ENCODE results near the gene MBD6. TPM values are rescaled to one million over a fixed set of nuclear protein-coding genes. Genes with fewer than 3 reads are reported as not detected.

MBD6 gene
- polyA plus RNA-seq, 3 donors: 2.4 to 47.7 (median 2.6) TPM

GRCh38 chr12:57496822-57497221, 25.8 kb upstream of the MBD6 start:
- Histone ChIP-seq H2AFZ (ENCODE audit: insufficient read depth, low read depth, low read length, poor library complexity, severe bottlenecking) (no peak overlapping the region), H3K9me3 (replicated peaks in 1 of 2; ENCODE audit: control insufficient read depth in 1 of 2, insufficient read depth in 1 of 2, low read length in 2 of 2) (no peaks in the 10 kb centered on the region), H4K20me1 (ENCODE audit: insufficient read depth, low read length) (peaks cover 17% of the 10 kb centered on the region), H3K36me3 (replicated peaks in 1 of 2; ENCODE audit: control insufficient read depth in 1 of 2, insufficient read depth in 2 of 2, low read length in 2 of 2) (peaks cover 50 to 70% of the 10 kb centered on the region in 2 donors), H3K27ac (ENCODE audit: low read depth in 1 of 2, low read length in 2 of 2) (no peak overlapping the region), H3K4me3 (replicated peaks in 1 of 3; ENCODE audit: low read depth in 2 of 3, low read length in 3 of 3) (no peak overlapping the region), H3K27me3 (ENCODE audit: control insufficient read depth in 2 of 2, insufficient read depth in 2 of 2, low read length in 2 of 2) (no peaks in the 10 kb centered on the region), H3K79me2 (ENCODE audit: insufficient read depth, low read length) (no peaks in the 10 kb centered on the region), H3K4me1 (ENCODE audit: control insufficient read depth in 1 of 2, insufficient read depth in 2 of 2, low read length in 2 of 2) (no peaks in the 10 kb centered on the region), H3K9ac (ENCODE audit: insufficient read depth, low read length, poor library complexity, severe bottlenecking) (no peak overlapping the region), H3K4me2 (replicated peaks; ENCODE audit: extremely low read depth, low read length, poor library complexity, severe bottlenecking) (no peak overlapping the region)
- DNase-seq: no peak
- H3K9me3 Mint-ChIP-seq: peaks cover 0 to 3% (median 0%) of the 10 kb centered on the region in 7 donors
- no peaks in the 10 kb centered on the region for H3K4me1 Mint-ChIP-seq
- no peak for TF ChIP-seq CTCF (IDR thresholded peaks at IDR 0.05)
- intact Hi-C loops (cut with micrococcal nuclease): no loop called here
- H3K27ac Mint-ChIP-seq: no peak overlapping the region
- H3K36me3 Mint-ChIP-seq: peaks cover 64 to 90% of the 10 kb centered on the region in 2 donors
- H3K4me3 Mint-ChIP-seq: no peak overlapping the region
- H3K27me3 Mint-ChIP-seq (ENCODE audit: low read depth in 3 of 3): peaks cover 0 to 2% (median 0%) of the 10 kb centered on the region in 3 donors

- H2AFZ ChIP-seq (ENCODE audit: insufficient read depth, low read depth, low read length, poor library complexity, severe bottlenecking): no peak overlapping the region
- H3K27ac ChIP-seq (ENCODE audit: low read depth in 1 of 2, low read length in 2 of 2): peak overlapping the region in 1 of 2 donors; percentile 36
- 93% methylated on average over 11 of the region's 12 CpGs for WGBS (ENCODE audit: insufficient coverage)
- Mint-ChIP-seq H3K4me1 (no peaks in the 10 kb centered on the region), H3K27me3 (ENCODE audit: low read depth in 3 of 3) (peaks cover 0 to 2% (median 0%) of the 10 kb centered on the region in 3 donors), H3K27ac (peak overlapping the region in 5 of 7 donors; percentile 5 to 78 (median 65)), H3K9me3 (peaks cover 0 to 3% (median 0%) of the 10 kb centered on the region in 7 donors), H3K36me3 (peaks cover 64 to 90% of the 10 kb centered on the region in 2 donors), H3K4me3 (no peak overlapping the region)
- no peak overlapping the region for H3K9ac ChIP-seq (ENCODE audit: insufficient read depth, low read length, poor library complexity, severe bottlenecking)
- H3K4me3 ChIP-seq (replicated peaks in 1 of 3; ENCODE audit: low read depth in 2 of 3, low read length in 3 of 3): no peak overlapping the region
- H3K79me2 ChIP-seq (ENCODE audit: insufficient read depth, low read length): no peaks in the 10 kb centered on the region
- peaks cover 52 to 72% of the 10 kb centered on the region in 2 donors for H3K36me3 ChIP-seq (replicated peaks in 1 of 2; ENCODE audit: control insufficient read depth in 1 of 2, insufficient read depth in 2 of 2, low read length in 2 of 2)
- no peaks in the 10 kb centered on the region for H3K27me3 ChIP-seq (ENCODE audit: control insufficient read depth in 2 of 2, insufficient read depth in 2 of 2, low read length in 2 of 2)
- H3K4me1 ChIP-seq (ENCODE audit: control insufficient read depth in 1 of 2, insufficient read depth in 2 of 2, low read length in 2 of 2): no peaks in the 10 kb centered on the region
- intact Hi-C loops (cut with micrococcal nuclease): no loop called here
- H3K4me2 ChIP-seq (replicated peaks; ENCODE audit: extremely low read depth, low read length, poor library complexity, severe bottlenecking): no peak overlapping the region
- DNase-seq: no peak
- H3K9me3 ChIP-seq (replicated peaks in 1 of 2; ENCODE audit: control insufficient read depth in 1 of 2, insufficient read depth in 1 of 2, low read length in 2 of 2): no peaks in the 10 kb centered on the region
- peaks cover 16% of the 10 kb centered on the region for H4K20me1 ChIP-seq (ENCODE audit: insufficient read depth, low read length)
- TF ChIP-seq CTCF (IDR thresholded peaks at IDR 0.05): no peak
These were observed 25.1 kb upstream of the MBD6 start for GRCh38 chr12:57497223-57498131.

Data from CD14-positive monocyte (primary cell).